MG63 (cell line): Measurements from ENCODE around the gene KCND1. TPM values are rescaled to one million over a fixed set of nuclear protein-coding genes. Genes with fewer than 3 reads are reported as not detected.

ENCODE experiments used
- DNase-seq: peaks from one replicate; pipeline ENCODE4 v3.0.0-alpha.2; 2020
- H3K27me3 ChIP-seq: fragments of 250-450 bp; sonication (Bioruptor Pico); 2 replicates; pipeline ENCODE4 v1.5.1; 2020; ENCODE audit warnings: mild to moderate bottlenecking, moderate library complexity
- H3K36me3 ChIP-seq: fragments of 250-450 bp; sonication (Bioruptor Pico); 2 replicates; pipeline ENCODE4 v1.5.1; 2020; ENCODE audit warnings: mild to moderate bottlenecking, moderate library complexity
- H3K4me3 ChIP-seq: fragments of 250-450 bp; sonication (Bioruptor Pico); 2 replicates; pipeline ENCODE4 v1.5.1; 2020; ENCODE audit warnings: mild to moderate bottlenecking, moderate library complexity
- H3K9me3 ChIP-seq: fragments of 250-450 bp; sonication (Bioruptor Pico); 2 replicates; pipeline ENCODE4 v1.5.1; 2020; ENCODE audit warnings: mild to moderate bottlenecking, moderate library complexity
- total RNA-seq: library from RNA; depleted of rRNA; stranded (reverse); fragments of >200 nt; shearing (Covaris generic); gene quantifications from 2 replicates; pipeline ENCODE4 v1.2.3, GENCODE V29; 2014; ENCODE audit warnings: low replicate concordance

KCND1 gene
- total RNA-seq, 1 experiment from 2014 or later: 0.23 TPM

DNA sequence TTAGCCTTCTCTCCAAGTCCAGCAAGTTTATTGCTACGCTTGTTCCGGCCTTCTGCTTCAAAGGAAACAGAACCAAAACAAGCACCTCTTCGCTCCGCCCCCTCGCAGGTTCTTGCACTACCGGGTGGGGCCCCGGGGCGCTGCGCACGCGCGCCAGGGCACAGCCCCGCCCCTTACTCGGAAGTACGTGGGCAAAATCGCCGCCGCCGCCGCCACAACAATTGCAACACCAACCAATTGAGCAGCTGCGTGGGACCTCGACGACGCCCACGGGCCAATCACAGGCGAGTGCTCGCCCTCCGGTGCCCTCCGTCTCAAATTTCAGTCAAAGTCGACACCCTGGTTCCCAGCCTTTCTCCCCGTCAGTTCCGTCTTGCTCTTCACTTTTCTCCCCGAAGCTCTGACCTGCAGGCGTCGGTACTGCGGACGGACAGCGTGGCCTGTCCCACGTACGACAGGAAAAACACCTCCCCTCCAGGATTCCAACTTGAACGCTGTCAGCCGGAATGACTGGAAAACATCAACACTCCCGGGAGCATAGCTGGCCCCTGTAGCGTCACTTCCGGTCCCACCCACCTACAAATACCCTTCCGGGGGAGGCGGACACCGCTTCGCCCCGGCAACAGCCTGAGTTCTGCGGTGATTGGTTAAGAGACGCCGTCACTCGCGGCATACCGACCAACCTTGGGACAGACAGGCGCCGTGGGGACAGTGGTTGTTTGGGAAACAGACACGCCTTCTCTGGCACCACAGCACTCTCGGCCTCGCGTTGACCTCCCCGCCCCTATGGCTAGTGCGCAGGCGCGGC lies 13.6 kb downstream of the KCND1 start:
- H3K36me3 ChIP-seq: peaks cover 4% of the 10 kb centered on the region
- peak overlapping the region; percentile 81 for H3K4me3 ChIP-seq
- peak; percentile 97 for DNase-seq
- no peaks in the 10 kb centered on the region for H3K9me3 ChIP-seq
- no peaks in the 10 kb centered on the region for H3K27me3 ChIP-seq

DNA sequence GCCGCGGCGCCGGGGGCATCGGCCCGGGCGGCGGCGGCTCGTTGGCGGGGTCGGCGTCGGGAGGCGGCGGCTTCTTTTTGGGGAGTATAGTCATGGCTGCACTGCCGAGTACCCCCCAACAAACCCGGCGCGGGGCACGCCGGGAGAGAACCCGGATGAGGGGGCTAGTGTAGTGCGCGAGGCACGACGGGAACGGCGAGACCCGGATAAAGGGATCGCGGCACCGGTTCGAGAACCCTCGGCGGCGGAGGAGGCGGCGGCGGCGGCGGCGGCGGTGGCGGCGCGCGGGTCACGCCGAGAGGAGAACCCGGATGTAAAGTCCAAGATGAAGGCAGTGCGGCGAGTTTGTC lies 14.2 kb downstream of the KCND1 start, which contains the start of gene OTUD5:
TSS of gene OTUD5 (minus strand) at position 131 of the 350 bp plus-strand sequence. CDS start at position 94, 37 bp downstream.
- H3K27me3 ChIP-seq: no peaks in the 10 kb centered on the region
- peaks cover 4% of the 10 kb centered on the region for H3K36me3 ChIP-seq
- peak within 1 kb of the TSS; percentile 81 for H3K4me3 ChIP-seq
- peak; percentile 56 for DNase-seq
- H3K9me3 ChIP-seq: no peaks in the 10 kb centered on the region

- DNase-seq: peak; percentile 23
- H3K36me3 ChIP-seq: peaks cover 4% of the 10 kb centered on the region
- H3K9me3 ChIP-seq: no peaks in the 10 kb centered on the region
- no peaks in the 10 kb centered on the region for H3K27me3 ChIP-seq
- peak overlapping the region; percentile 81 for H3K4me3 ChIP-seq
These were observed 14.8 kb downstream of the KCND1 start for GRCh38 chrX:48956728-48957414.

DNA sequence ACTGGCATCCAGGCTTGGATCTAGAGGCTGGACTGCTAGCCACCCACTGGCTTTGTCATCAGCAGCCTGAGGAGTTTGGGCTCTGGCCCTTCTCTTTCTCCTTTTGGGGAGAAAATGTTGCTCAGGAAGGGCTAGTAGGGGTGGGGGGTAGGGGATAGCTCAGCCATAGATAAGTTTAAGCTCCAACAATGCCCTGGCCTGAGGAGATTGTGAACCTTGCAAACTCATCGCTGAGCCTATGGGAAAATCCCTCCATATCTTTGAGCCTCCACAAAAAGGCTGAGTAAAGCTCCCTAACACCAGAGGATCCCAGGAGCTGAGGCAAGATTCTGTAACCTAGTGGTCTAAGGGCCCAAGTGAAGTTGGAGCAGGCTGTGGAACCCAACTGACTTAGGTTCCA lies 23.1 kb downstream of the KCND1 start:
- Histone ChIP-seq H3K9me3 (no peaks in the 10 kb centered on the region), H3K27me3 (no peaks in the 10 kb centered on the region), H3K36me3 (no peaks in the 10 kb centered on the region), H3K4me3 (no peak overlapping the region)
- no peak for DNase-seq

DNA sequence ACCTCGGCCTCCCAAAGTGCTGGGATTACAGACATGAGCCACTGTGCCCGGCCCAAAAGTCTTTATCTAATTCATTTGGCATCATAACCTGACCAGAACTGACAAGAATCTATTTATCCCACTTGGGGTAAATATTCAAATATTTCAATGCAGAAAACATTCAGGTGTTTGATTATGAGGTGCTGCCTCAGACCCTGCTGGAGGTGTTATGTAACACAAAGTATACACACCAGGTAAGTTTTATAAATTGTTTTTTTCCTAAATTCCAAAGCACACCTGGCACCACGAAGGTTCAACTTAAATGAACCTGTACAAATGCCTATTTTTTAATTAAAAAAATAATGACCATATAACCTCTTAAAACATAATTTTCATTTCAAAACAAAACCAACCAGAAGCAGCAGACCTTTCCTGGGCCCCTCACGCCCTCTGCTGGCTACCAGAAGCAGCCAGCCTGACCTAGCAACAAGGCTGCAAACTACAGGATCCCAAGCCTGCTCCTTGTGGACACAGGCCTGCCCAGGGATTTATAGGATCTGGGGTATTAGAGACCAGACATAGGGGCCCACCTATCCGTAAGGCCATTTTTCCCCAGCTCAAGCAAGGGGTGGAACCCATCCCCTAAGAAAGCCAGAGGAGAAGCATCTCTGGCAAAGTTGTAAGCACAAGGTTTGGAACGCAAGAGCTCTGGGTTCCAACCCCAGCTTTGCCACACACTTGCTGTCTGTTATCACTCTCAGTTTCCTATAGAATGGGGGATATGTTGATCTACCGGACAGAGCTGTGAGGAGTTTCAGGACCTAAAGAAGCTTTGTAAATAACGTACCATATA lies 25.9 kb downstream of the KCND1 start:
- Histone ChIP-seq H3K36me3 (no peaks in the 10 kb centered on the region), H3K27me3 (no peaks in the 10 kb centered on the region), H3K9me3 (no peaks in the 10 kb centered on the region), H3K4me3 (no peak overlapping the region)
- peak; percentile 32 for DNase-seq

DNA sequence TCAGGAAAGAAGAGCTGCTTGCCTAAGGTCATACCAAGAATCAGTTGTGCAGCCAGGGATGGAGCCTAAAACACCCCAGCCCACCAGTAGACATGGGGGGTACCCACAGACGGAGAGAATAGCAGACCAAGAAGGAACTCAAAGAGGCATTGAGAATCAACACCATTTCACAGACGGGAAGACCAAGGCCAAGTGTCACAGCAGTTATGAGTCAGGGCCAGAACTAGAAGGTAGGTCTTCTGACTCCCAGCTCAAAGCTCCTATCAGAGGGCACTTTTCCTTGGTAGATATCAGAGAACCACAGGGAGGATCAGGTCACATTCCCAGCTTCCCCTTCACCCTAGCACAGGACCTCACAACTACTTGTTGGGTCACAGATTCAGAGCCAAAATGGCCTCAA lies 28.7 kb downstream of the KCND1 start:
- no peak for DNase-seq
- H3K9me3 ChIP-seq: no peaks in the 10 kb centered on the region
- no peaks in the 10 kb centered on the region for H3K36me3 ChIP-seq
- H3K4me3 ChIP-seq: no peak overlapping the region
- no peaks in the 10 kb centered on the region for H3K27me3 ChIP-seq

GRCh38 chrX:48940404-48940955 lies 31.2 kb downstream of the KCND1 start:
- Histone ChIP-seq H3K4me3 (no peak overlapping the region), H3K9me3 (no peaks in the 10 kb centered on the region), H3K36me3 (no peaks in the 10 kb centered on the region), H3K27me3 (no peaks in the 10 kb centered on the region)
- no peak for DNase-seq

DNA sequence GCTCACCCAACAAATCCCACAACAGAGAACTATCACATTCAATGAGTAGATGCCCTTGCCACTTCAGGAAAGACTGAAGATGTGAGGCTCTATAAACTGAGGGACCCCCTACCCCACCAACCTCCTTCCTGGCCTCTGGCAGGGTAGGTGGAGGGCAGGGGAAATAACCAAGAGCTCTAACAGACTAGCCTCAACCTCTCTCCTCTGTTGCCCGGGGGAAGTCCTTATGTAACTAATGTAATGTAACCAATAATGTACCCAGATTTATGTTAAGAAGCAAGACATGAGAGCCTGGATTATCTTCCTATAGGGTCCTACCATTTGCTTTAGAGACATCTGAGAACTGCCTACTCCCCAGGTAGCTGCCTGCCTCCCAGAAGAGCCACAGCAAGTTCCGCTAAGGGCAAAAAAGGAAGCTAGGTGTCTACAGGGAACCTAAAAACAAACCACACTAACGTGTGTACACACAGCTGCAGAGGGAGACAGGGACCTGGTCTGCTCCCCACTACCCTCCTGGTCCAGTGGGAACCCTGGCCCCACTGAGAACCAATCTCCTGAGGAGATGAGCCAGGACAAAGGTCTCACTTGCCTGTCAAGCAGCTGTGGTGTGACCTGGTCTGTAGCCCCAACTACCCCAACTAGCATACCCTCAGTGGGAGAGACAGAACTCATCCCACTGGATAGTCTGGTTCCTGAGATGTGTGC lies 32.0 kb downstream of the KCND1 start:
- H3K9me3 ChIP-seq: no peaks in the 10 kb centered on the region
- no peak overlapping the region for H3K4me3 ChIP-seq
- DNase-seq: no peak
- no peaks in the 10 kb centered on the region for H3K27me3 ChIP-seq
- no peaks in the 10 kb centered on the region for H3K36me3 ChIP-seq

- H3K36me3 ChIP-seq: no peaks in the 10 kb centered on the region
- H3K9me3 ChIP-seq: no peaks in the 10 kb centered on the region
- no peaks in the 10 kb centered on the region for H3K27me3 ChIP-seq
- no peak overlapping the region for H3K4me3 ChIP-seq
- no peak for DNase-seq
These were observed 32.8 kb downstream of the KCND1 start for GRCh38 chrX:48938721-48939425.

GRCh38 chrX:48937054-48937907 lies 34.4 kb downstream of the KCND1 start:
- Histone ChIP-seq H3K36me3 (no peaks in the 10 kb centered on the region), H3K27me3 (no peaks in the 10 kb centered on the region), H3K9me3 (no peaks in the 10 kb centered on the region), H3K4me3 (no peak overlapping the region)
- DNase-seq: no peak

DNA sequence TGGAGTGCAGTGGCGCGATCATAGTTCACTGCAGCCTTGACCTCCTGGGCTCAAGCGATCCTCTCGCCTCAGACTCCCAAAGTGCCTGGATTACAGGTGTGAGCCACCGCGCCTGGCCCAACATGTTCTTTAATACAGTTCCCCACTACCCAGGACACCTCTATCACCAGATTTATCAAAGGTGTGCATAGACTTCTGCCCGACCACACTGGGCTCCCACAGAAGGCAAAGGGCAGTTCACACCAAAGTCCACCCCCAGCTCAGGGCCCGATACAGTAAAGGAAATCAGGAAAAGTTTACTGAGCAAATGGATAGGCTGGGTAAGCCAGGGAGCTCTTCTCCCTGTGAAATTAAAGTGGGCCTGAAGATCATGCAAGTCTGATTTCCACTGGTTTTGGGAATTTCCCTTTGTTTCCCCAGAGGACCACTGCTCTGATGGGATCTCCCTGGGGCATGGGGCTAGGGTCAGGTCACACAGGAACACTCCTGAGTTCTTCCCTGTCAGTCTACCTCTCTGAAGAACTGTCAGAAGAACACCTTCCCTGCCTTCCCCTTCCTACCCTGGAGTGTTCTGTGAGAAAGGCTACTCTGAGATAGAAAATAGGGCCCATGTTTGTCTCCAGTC lies 35.1 kb downstream of the KCND1 start:
- Histone ChIP-seq H3K27me3 (no peaks in the 10 kb centered on the region), H3K9me3 (no peaks in the 10 kb centered on the region), H3K36me3 (no peaks in the 10 kb centered on the region), H3K4me3 (no peak overlapping the region)
- DNase-seq: no peak

GRCh38 chrX:48935301-48935670 lies 36.4 kb downstream of the KCND1 start:
- no peaks in the 10 kb centered on the region for H3K36me3 ChIP-seq
- no peak for DNase-seq
- no peak overlapping the region for H3K4me3 ChIP-seq
- H3K27me3 ChIP-seq: no peaks in the 10 kb centered on the region
- H3K9me3 ChIP-seq: no peaks in the 10 kb centered on the region

- H3K9me3 ChIP-seq: no peaks in the 10 kb centered on the region
- no peaks in the 10 kb centered on the region for H3K36me3 ChIP-seq
- DNase-seq: no peak
- no peaks in the 10 kb centered on the region for H3K27me3 ChIP-seq
- no peak overlapping the region for H3K4me3 ChIP-seq
These were observed 36.9 kb downstream of the KCND1 start for GRCh38 chrX:48934581-48935300.

DNA sequence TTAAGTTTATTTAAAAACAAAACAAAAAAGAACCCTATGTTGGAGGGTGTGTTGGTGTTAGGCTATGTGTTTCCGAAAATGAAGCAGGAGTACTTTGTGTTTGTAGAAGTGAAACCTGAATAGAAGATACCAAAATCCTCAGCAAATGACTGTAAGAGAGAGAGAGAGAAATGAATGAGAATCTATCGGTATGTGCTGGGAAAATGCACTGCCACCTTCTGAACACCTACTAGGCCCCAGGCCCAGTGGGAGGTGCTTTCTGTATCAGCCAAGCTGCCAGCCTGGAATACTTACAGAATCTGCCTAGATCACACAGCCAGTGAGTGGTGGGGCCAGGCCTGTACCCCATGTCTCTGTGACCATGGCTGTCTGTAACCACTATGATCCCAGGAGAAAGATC lies 37.9 kb downstream of the KCND1 start:
- no peaks in the 10 kb centered on the region for H3K36me3 ChIP-seq

More for the DNA sequence above, 37.9 kb downstream of the KCND1 start:
- Histone ChIP-seq H3K4me3 (no peak overlapping the region), H3K9me3 (no peaks in the 10 kb centered on the region), H3K27me3 (no peaks in the 10 kb centered on the region)
- DNase-seq: no peak
